Activated naive CD8-positive, alpha-beta T cell treated with anti-CD3 and anti-CD28 coated beads for 36 hours (primary cell): ENCODE results near the gene CD6. TPM values are rescaled to one million over a fixed set of nuclear protein-coding genes. Genes with fewer than 3 reads are reported as not detected.
"Not testable (repeated sequence)": the region's sequence is repeated elsewhere in the genome, so short reads cannot be mapped to it uniquely, and the experiment has no call there.

Experiments
- DNase-seq: peaks from one replicate; pipeline ENCODE4 v3.0.0; 2021
- H3K27ac Mint-ChIP-seq: one replicate; pipeline ENCODE4 v1.8.0; 2022; ENCODE audit warnings: mild to moderate bottlenecking, moderate library complexity, mixed read lengths
- H3K27me3 Mint-ChIP-seq: one replicate; pipeline ENCODE4 v1.8.0; 2022; ENCODE audit warnings: mild to moderate bottlenecking, mixed read lengths
- H3K36me3 Mint-ChIP-seq: one replicate; pipeline ENCODE4 v1.8.0; 2021; ENCODE audit warnings: mild to moderate bottlenecking, mixed read lengths
- H3K4me1 Mint-ChIP-seq: one replicate; pipeline ENCODE4 v1.8.0; 2021; ENCODE audit warnings: mixed read lengths
- H3K4me3 Mint-ChIP-seq: one replicate; pipeline ENCODE4 v1.8.0; 2022; ENCODE audit warnings: mild to moderate bottlenecking, moderate library complexity, mixed read lengths
- H3K9me3 Mint-ChIP-seq: one replicate; pipeline ENCODE4 v1.8.0; 2022; ENCODE audit warnings: mixed read lengths
- total RNA-seq, 2 experiments: library from RNA; stranded (reverse); gene quantifications; one replicate each; pipeline ENCODE4 v1.2.3, GENCODE V29; 2021

CD6 gene
- total RNA-seq, 2 experiments from 2014 or later, result 167 to 169 TPM

GRCh38 chr11:60957188-60957587 is 14.3 kb upstream of the CD6 start:
- peaks cover 7% of the 10 kb centered on the region for H3K4me1 Mint-ChIP-seq
- H3K27me3 Mint-ChIP-seq, result peaks cover 6% of the 10 kb centered on the region
- H3K36me3 Mint-ChIP-seq, result no peaks in the 10 kb centered on the region
- no peaks in the 10 kb centered on the region for H3K9me3 Mint-ChIP-seq
- no peak for DNase-seq
- no peak overlapping the region for H3K27ac Mint-ChIP-seq
- no peak overlapping the region for H3K4me3 Mint-ChIP-seq

DNA sequence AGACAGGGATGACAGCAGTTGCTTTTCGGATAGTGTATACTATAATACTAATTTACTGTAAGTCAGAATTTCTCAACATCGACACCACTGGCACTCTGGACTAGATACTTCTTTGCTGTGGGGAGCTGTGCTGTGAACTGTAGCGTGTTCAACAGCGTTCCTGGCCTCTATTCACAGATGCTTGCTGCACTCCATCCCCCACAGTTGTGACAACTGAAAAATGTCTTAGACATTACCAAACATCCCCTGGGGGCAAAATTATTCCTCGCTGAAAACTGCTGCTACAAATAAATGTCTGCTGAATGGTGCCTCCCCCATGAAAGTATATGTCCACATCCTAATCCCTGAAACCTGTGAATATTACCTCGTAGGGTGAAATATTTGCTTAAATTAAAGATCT is 12.0 kb upstream of the CD6 start:
- Mint-ChIP-seq H3K27me3 (peaks cover 6% of the 10 kb centered on the region), H3K27ac (no peak overlapping the region), H3K4me1 (no peaks in the 10 kb centered on the region), H3K36me3 (no peaks in the 10 kb centered on the region), H3K4me3 (no peak overlapping the region), H3K9me3 (no peaks in the 10 kb centered on the region)
- DNase-seq, result no peak

- Mint-ChIP-seq H3K27me3 (peaks cover 6% of the 10 kb centered on the region), H3K4me3 (no peak overlapping the region), H3K4me1 (no peaks in the 10 kb centered on the region)
These were observed 11.1 kb upstream of the CD6 start for GRCh38 chr11:60960405-60960804.

DNA sequence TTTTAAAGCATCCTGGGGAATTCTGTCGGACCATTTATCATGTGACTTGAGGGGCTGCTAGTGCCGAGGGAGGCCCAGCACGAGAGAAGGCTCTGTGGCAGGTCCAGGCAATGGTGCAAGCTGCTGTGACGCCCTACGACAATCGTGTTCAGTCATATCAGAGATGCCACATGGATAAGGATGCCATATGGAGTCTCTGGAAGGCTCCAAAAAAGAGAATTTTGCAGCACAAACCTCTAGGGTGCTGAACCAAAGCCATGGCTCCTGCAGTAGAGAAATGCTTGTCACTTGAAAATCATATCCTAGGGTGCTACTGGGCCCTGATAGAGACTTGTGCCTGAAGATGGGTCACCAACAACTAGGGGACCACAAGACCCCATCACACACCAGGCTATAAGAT is 6.7 kb upstream of the CD6 start:
- Mint-ChIP-seq H3K27me3 (peaks cover 9% of the 10 kb centered on the region), H3K4me3 (no peak overlapping the region), H3K9me3 (peaks cover 8% of the 10 kb centered on the region), H3K27ac (no peak overlapping the region), H3K36me3 (peaks cover 4% of the 10 kb centered on the region), H3K4me1 (no peaks in the 10 kb centered on the region)
- DNase-seq, result no peak

More at GRCh38 chr11:60960405-60960804, 11.1 kb upstream of the CD6 start:
- H3K27ac Mint-ChIP-seq, result no peak overlapping the region
- DNase-seq, result no peak
- no peaks in the 10 kb centered on the region for H3K36me3 Mint-ChIP-seq
- no peaks in the 10 kb centered on the region for H3K9me3 Mint-ChIP-seq

DNA sequence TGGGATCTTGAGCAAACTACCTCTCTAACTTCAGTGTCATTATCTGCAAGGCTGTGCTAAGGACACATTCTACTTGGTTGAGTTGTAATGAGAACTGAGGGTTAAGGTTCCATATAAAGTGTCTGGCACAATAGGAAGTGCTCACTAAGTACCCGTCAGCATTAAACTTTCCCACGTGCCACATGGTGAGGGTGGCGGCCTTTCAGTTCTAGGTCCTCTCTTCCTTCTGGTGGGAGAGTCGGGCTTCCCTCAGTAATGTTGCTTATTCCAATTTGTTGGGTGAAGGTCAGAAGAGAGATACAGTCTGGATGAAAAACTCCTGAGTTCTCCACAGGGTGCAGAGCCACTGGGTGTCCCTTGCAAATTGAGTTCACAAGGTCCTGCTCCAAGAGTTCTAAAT is 4.6 kb upstream of the CD6 start:
- Mint-ChIP-seq H3K27me3 (peaks cover 4% of the 10 kb centered on the region), H3K36me3 (peaks cover 6% of the 10 kb centered on the region), H3K4me1 (peaks cover 15% of the 10 kb centered on the region), H3K27ac (no peak overlapping the region), H3K4me3 (no peak overlapping the region), H3K9me3 (peaks cover 8% of the 10 kb centered on the region)
- no peak for DNase-seq

GRCh38 chr11:60968223-60968622 is 3.3 kb upstream of the CD6 start:
- H3K27me3 Mint-ChIP-seq, result peaks cover 4% of the 10 kb centered on the region
- no peak overlapping the region for H3K27ac Mint-ChIP-seq
- no peak for DNase-seq
- H3K9me3 Mint-ChIP-seq, result peaks cover 8% of the 10 kb centered on the region
- peaks cover 15% of the 10 kb centered on the region for H3K4me1 Mint-ChIP-seq
- peaks cover 17% of the 10 kb centered on the region for H3K36me3 Mint-ChIP-seq
- no peak overlapping the region for H3K4me3 Mint-ChIP-seq

- peak; percentile 84 for DNase-seq
- Mint-ChIP-seq H3K4me1 (peaks cover 24% of the 10 kb centered on the region), H3K27me3 (peaks cover 4% of the 10 kb centered on the region)
These were observed 1.1 kb upstream of the CD6 start for GRCh38 chr11:60970369-60970774.

DNA sequence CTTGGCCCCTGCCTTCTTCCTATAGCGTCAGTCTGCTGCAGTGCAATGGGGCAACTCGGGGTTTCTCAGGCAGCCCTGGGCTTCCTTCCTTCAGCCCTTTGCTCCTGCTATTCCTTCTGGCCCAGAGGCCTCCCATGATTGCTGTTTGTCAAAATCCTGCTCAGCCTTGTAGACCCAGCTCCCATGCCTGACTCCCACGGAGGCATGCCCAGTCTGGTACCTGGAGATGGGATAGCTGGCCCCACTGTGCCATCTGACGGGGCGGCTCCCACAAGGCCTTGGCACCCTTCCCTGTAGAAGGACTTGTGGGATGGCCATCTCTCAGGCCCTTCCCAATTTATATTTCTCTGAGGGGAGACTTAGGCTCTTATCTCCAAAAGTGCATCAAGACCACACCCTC is 590 bp upstream of the CD6 start:
- H3K9me3 Mint-ChIP-seq, result peaks cover 8% of the 10 kb centered on the region
- peaks cover 38% of the 10 kb centered on the region for H3K36me3 Mint-ChIP-seq
- peak overlapping the region; percentile 99 for H3K27ac Mint-ChIP-seq
- peak overlapping the region; percentile 91 for H3K4me3 Mint-ChIP-seq
- H3K27me3 Mint-ChIP-seq, result peaks cover 4% of the 10 kb centered on the region
- no peak for DNase-seq
- H3K4me1 Mint-ChIP-seq, result peaks cover 26% of the 10 kb centered on the region

More at GRCh38 chr11:60970369-60970774, 1.1 kb upstream of the CD6 start:
- peaks cover 36% of the 10 kb centered on the region for H3K36me3 Mint-ChIP-seq
- peak overlapping the region; percentile 71 for H3K27ac Mint-ChIP-seq
- peaks cover 8% of the 10 kb centered on the region for H3K9me3 Mint-ChIP-seq
- H3K4me3 Mint-ChIP-seq, result peak overlapping the region; percentile 91

- Mint-ChIP-seq H3K27ac (peak overlapping the region; percentile 99), H3K4me3 (peak overlapping the region; percentile 91), H3K9me3 (peaks cover 7% of the 10 kb centered on the region), H3K36me3 (peaks cover 49% of the 10 kb centered on the region), H3K4me1 (peaks cover 39% of the 10 kb centered on the region), H3K27me3 (peaks cover 4% of the 10 kb centered on the region)
- DNase-seq, result no peak
These were observed 926 bp downstream of the CD6 start for GRCh38 chr11:60972182-60973030.

DNA sequence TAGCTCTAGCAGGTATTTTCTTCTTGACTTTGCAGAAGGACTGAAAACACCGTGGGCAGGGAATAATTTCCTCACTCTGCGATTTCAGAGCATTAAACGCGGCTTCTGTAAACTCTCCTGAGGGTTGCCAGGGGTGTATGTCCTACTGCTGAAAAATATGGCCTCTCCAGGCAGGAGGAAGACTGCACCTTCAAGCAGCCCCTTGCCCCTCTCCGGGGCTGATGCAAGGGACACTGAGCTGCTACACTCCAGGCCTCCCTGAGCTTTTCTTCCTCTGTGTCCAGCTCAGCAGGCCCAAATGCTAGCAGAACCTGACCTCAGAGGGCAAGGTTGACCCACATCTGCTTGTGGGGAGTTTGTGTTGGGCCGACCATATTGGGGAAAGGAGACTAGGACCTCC is 2.2 kb downstream of the CD6 start:
- H3K4me1 Mint-ChIP-seq, result peaks cover 52% of the 10 kb centered on the region
- no peaks in the 10 kb centered on the region for H3K27me3 Mint-ChIP-seq
- no peak for DNase-seq
- H3K9me3 Mint-ChIP-seq, result no peaks in the 10 kb centered on the region
- peaks cover 54% of the 10 kb centered on the region for H3K36me3 Mint-ChIP-seq
- peak overlapping the region; percentile 91 for H3K4me3 Mint-ChIP-seq
- H3K27ac Mint-ChIP-seq, result peak overlapping the region; percentile 99

GRCh38 chr11:60974316-60974715 is 2.8 kb downstream of the CD6 start:
- Mint-ChIP-seq H3K27ac (peak overlapping the region; percentile 99), H3K4me3 (peak overlapping the region; percentile 91), H3K4me1 (peaks cover 58% of the 10 kb centered on the region), H3K36me3 (peaks cover 56% of the 10 kb centered on the region)
- not testable (repeated sequence) for H3K27me3 Mint-ChIP-seq, H3K9me3 Mint-ChIP-seq, DNase-seq

DNA sequence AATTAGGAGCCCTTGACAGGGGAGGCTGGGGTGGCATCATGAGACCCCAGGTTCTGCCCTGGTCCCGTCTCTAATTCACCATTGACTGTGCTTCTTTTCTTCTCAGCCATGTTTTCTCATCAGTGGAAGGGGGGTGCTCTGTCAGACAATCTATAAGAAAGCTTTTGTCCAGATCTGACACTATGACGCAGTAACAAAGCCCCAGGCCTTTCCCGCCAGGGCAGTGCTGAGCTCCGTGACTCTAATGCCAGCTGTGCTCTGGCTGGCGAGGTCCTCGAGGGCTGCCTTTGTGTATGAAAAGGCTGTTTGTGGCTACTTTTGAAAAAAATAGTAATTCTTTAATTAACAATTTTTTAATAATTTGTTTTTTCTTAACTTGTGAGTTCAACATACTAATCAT is 3.2 kb downstream of the CD6 start:
- H3K4me1 Mint-ChIP-seq, result peaks cover 61% of the 10 kb centered on the region
- H3K27ac Mint-ChIP-seq, result peak overlapping the region; percentile 99

DNA sequence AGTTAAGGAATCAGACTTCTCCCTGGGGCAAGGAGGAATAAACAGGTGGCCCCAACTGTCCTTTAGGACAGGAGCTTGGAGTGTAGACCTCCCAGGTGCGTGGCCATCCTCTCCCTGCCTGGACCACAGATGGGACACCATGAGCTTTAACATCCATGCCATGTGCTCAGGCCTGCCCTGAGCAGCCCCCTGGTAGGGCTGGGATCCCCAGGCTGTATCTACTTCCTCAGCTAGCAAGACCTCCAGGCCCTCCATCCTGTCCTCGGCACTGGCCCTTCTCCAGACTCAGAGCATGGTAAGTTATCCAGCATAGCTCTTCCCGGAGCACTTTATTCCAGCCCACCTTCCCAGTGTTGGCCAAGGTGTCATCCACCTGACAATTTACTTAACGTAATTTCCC is 5.7 kb downstream of the CD6 start:
- peaks cover 70% of the 10 kb centered on the region for H3K36me3 Mint-ChIP-seq
- H3K27me3 Mint-ChIP-seq, result no peaks in the 10 kb centered on the region
- H3K9me3 Mint-ChIP-seq, result no peaks in the 10 kb centered on the region
- H3K4me1 Mint-ChIP-seq, result peaks cover 66% of the 10 kb centered on the region
- H3K4me3 Mint-ChIP-seq, result peak overlapping the region; percentile 76
- H3K27ac Mint-ChIP-seq, result peak overlapping the region; percentile 89
- no peak for DNase-seq

More for the DNA sequence above, 3.2 kb downstream of the CD6 start:
- H3K36me3 Mint-ChIP-seq, result peaks cover 56% of the 10 kb centered on the region
- no peaks in the 10 kb centered on the region for H3K9me3 Mint-ChIP-seq
- H3K27me3 Mint-ChIP-seq, result no peaks in the 10 kb centered on the region
- no peak for DNase-seq
- H3K4me3 Mint-ChIP-seq, result peak overlapping the region; percentile 91

- Mint-ChIP-seq H3K27me3 (no peaks in the 10 kb centered on the region), H3K4me1 (peaks cover 72% of the 10 kb centered on the region), H3K36me3 (peaks cover 68% of the 10 kb centered on the region), H3K27ac (peak overlapping the region; percentile 89), H3K4me3 (peak overlapping the region; percentile 76), H3K9me3 (no peaks in the 10 kb centered on the region)
- no peak for DNase-seq
These were observed 6.4 kb downstream of the CD6 start for GRCh38 chr11:60977836-60978235.

DNA sequence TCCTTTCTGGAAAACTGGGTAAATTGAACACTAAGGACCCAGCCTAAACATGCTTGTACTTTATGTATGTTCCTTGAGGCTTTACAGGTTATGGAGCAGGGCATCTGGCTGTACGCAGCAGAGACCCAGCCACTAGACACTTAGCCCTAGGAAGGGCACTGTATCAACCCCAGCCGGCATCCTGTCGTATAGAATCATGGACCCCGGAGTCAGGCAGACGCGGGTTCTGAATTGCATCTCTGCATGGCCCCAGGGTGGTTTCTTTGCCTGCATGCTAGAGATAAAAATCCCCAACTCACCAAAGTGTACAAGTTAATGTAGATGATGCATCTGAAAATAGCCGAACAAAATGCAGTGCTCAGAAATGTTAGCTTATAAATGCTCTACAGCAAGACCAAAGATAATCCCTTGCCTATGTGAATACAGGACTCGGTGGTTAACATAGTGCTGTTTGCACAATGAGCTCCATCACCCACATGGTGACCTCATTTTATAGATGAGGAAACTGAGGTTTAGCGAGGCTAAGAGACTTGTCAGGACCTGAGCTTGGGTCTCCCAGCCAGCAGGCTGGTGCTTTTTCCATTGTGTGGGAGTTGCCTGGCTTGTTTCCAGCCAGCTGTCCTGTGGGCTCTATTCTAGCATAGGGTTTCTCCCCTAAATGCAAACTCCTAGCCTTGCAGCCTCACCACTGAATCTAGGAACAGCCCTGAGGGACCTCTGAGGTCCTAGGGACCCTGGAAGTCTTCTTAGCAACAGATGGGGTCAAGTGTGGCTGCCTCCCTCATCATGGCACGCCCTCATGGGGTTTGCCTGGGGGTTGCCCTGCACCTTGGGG is 7.3 kb downstream of the CD6 start:
- peaks cover 79% of the 10 kb centered on the region for H3K4me1 Mint-ChIP-seq
- H3K36me3 Mint-ChIP-seq, result peaks cover 70% of the 10 kb centered on the region
- peak; percentile 88 for DNase-seq
- peak overlapping the region; percentile 89 for H3K27ac Mint-ChIP-seq
- H3K4me3 Mint-ChIP-seq, result peak overlapping the region; percentile 76
- no peaks in the 10 kb centered on the region for H3K9me3 Mint-ChIP-seq
- no peaks in the 10 kb centered on the region for H3K27me3 Mint-ChIP-seq
